Small intestine (tissue), 7 donors: ENCODE results near the gene TK2. TPM values are rescaled to one million over a fixed set of nuclear protein-coding genes. Genes with fewer than 3 reads are reported as not detected.
A peak's percentile ranks its signal among the peaks of the same experiment; 100 is the strongest.
"Not testable (repeated sequence)": the region's sequence is repeated elsewhere in the genome, so short reads cannot be mapped to it uniquely, and the experiment has no call there.

ENCODE experiments used
- DNase-seq, 2 donors: peaks; one replicate each; pipeline versions ENCODE4 v3.0.0 to v3.0.0-alpha.2; 2013
- FAIRE-seq: peaks from 2 replicates; lab custom pipeline; 2012; peaks lifted over from hg19 to GRCh38; lab: Jason Lieb, UNC
- H3K27ac ChIP-seq, 3 donors: one replicate each; pipeline ENCODE4 v1.5.1; 2013; ENCODE audit warnings: low read length in 2 of 3, mild to moderate bottlenecking in 2 of 3, control low read depth in 1 of 3, inconsistent platforms in 1 of 3, low read depth in 1 of 3, moderate library complexity in 1 of 3
- H3K27me3 ChIP-seq, 3 donors: one replicate each; pipeline ENCODE4 v1.6.1; 2013; ENCODE audit warnings: low read length in 3 of 3, inconsistent platforms in 1 of 3; ENCODE audit not compliant: control insufficient read depth in 3 of 3, insufficient read depth in 3 of 3
- H3K36me3 ChIP-seq, 3 donors: one replicate each; pipeline ENCODE4 v1.6.1; 2013; ENCODE audit warnings: low read length in 3 of 3, inconsistent platforms in 1 of 3, low read depth in 1 of 3, mild to moderate bottlenecking in 1 of 3, moderate library complexity in 1 of 3; ENCODE audit not compliant: control insufficient read depth in 3 of 3, insufficient read depth in 2 of 3
- H3K4me1 ChIP-seq, 3 donors: one replicate each; pipeline ENCODE4 v1.6.1; 2013; ENCODE audit warnings: low read length in 2 of 3, inconsistent platforms in 1 of 3, low read depth in 1 of 3, mild to moderate bottlenecking in 1 of 3, moderate library complexity in 1 of 3; ENCODE audit not compliant: control insufficient read depth in 3 of 3, insufficient read depth in 2 of 3
- H3K4me3 ChIP-seq, 3 donors: one replicate each; pipeline ENCODE4 v1.5.1; 2013; ENCODE audit warnings: low read length in 3 of 3, control low read depth in 1 of 3, inconsistent platforms in 1 of 3, low read depth in 1 of 3, mild to moderate bottlenecking in 1 of 3, moderate library complexity in 1 of 3
- H3K9me3 ChIP-seq, 2 donors: one replicate each; pipeline ENCODE4 v1.6.1; 2013; ENCODE audit warnings: low read depth in 1 of 2, low read length in 1 of 2; ENCODE audit not compliant: control insufficient read depth in 2 of 2, insufficient read depth in 1 of 2
- WGBS, 3 donors: extraction: QIAGEN DNeasy Blood & Tissue Kit; methylation state at CpG; one replicate each; pipeline ENCODE4 v1.1.7; 2013; 5-methylcytosine and 5-hydroxymethylcytosine counted together
- polyA plus RNA-seq, 4 donors: library from polyadenylated mRNA; stranded (reverse) in 3 of 4; unstranded in 1 of 4; fragments of 200-250 nt in 3 of 4; fragments of 120-200 nt in 1 of 4; gene quantifications; one replicate each; pipeline versions ENCODE4 v1.2.1 to v1.2.3, GENCODE V29; 2013
- donor health status: healthy with polysubstance abuse.
- donor health status: control.
- donor health status: control.
- donor health status: Bipolar disorder and iron deficiency.
- donor health status: healthy.

The TK2 gene
- polyA plus RNA-seq, 4 donors = 9.2 to 21.3 (median 12.6) TPM

DNA sequence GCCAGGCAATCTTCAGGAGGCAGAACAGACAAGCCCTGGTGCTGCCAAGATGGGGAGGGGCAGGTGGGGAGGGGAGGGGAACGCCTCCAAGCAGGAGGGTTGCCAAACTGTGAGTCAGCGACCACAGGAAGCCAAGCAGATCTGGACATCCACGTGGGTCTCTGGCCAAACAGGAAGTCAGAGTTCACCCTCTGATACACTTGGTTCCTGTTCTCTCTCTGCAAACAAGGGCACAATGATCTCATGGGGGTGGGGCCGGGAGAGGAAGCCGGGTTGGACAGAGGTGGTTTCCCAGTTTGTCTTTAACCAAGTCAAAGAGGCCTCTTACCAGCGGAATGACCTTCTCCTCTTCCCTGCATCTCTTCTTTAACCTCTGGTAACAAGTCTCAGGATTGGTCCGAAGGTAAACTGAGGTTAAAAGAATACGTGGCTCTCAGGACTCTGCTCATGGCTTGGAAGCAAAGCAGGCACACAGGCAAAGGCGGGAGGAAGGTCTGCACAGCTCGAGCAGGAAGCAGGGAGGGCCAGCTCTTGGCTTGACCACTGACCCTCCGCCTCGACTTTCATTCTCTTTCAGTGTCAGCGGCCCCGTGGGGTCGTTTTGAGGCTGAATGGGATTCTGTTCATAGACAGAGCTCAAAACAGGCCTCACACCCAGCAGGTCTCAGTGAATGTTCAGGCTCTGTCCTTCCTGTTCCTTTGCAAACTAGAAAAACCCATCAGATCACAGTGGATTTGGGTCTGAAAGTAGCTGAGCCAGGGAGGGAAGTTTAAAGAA is 32.9 kb downstream of the TK2 start:
- Histone ChIP-seq H3K36me3 (peaks cover 0 to 49% (median 0%) of the 10 kb centered on the region in 3 donors), H3K4me1 (peaks cover 0 to 22% (median 19%) of the 10 kb centered on the region in 3 donors), H3K9me3 (no peaks in the 10 kb centered on the region), H3K4me3 (no peak overlapping the region), H3K27me3 (no peaks in the 10 kb centered on the region), H3K27ac (peak overlapping the region; percentile 91 to 98 (median 96))
- no peak for FAIRE-seq
- peak; percentile 96 to 100 for DNase-seq
- WGBS, 3 donors = 13 to 14% (median 13%) methylated on average over 15 of the region's 15 CpGs

DNA sequence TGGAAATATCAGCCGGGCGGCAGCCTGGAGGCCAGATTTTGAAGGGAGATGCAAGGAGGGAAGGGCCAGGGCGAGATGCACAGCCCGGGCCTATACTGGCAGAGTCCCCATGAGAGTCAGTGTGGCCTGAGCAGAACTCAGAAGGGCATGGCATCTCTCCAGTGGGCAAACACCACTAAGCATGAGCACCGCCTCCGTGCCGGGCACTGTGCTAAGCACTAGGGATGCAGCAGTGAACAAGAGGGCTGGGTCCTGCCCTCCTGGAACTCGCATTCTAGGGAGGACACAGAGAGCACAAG is 33.5 kb downstream of the TK2 start:
- 18 to 29% (median 19%) methylated on average over 8 of the region's 8 CpGs for WGBS, 3 donors
- Histone ChIP-seq H3K36me3 (peaks cover 0 to 50% (median 0%) of the 10 kb centered on the region in 3 donors), H3K9me3 (no peaks in the 10 kb centered on the region), H3K4me1 (peaks cover 0 to 21% (median 18%) of the 10 kb centered on the region in 3 donors), H3K27me3 (no peaks in the 10 kb centered on the region), H3K4me3 (no peak overlapping the region), H3K27ac (peak overlapping the region; percentile 49 to 96 (median 91))
- no peak for FAIRE-seq
- no peak for DNase-seq

DNA sequence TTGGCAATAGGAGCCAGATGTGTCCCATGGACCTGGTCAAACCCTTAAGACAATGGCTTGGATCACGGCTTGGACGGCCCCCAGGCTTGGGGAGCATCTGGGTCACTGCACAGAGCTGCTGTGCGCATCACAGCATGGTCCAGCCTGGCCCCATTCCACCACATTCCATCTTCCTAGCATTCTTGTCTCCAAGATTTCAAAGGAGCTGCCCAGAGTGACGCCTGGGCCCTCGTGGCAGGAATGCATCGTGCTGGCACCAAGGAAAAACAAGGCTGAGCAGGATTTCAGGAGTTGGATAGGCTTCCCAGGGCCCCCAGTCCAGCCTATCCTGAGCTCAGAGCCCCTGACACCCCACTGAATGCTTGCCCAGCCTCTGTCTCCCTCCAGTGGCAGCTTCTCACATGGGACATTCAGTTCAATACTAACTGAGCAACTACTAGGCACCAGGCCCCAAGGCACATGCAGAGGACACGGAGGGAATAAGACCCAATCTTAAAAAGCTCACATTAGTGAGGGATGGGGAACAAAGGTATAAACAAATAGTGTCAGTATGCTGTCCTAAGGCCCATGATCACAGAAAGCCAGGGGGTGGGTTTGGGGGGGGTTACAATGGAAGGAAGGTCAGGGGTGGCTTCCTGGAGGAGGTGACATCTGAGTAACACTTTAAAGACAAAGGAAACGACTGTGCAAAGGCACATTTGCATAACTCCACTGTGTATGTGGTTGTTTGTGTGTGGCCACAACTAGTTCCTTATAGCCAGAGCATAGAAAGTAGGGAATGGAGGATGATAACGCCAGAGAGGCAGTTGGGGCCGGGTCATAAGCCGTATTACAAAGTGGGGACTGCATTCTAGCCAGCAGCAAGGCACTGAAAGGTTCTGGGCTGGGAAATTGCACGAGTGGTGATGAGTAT is 34.1 kb downstream of the TK2 start:
- Histone ChIP-seq H3K9me3 (no peaks in the 10 kb centered on the region), H3K36me3 (peaks cover 0 to 51% (median 0%) of the 10 kb centered on the region in 3 donors), H3K27ac (peak overlapping the region; percentile 49 to 96 (median 91)), H3K27me3 (no peaks in the 10 kb centered on the region), H3K4me1 (peaks cover 0 to 21% (median 15%) of the 10 kb centered on the region in 3 donors), H3K4me3 (no peak overlapping the region)
- 61 to 81% (median 68%) methylated on average over 12 of the region's 12 CpGs for WGBS, 3 donors
- DNase-seq = peak; percentile 17 to 27
- no peak for FAIRE-seq

DNA sequence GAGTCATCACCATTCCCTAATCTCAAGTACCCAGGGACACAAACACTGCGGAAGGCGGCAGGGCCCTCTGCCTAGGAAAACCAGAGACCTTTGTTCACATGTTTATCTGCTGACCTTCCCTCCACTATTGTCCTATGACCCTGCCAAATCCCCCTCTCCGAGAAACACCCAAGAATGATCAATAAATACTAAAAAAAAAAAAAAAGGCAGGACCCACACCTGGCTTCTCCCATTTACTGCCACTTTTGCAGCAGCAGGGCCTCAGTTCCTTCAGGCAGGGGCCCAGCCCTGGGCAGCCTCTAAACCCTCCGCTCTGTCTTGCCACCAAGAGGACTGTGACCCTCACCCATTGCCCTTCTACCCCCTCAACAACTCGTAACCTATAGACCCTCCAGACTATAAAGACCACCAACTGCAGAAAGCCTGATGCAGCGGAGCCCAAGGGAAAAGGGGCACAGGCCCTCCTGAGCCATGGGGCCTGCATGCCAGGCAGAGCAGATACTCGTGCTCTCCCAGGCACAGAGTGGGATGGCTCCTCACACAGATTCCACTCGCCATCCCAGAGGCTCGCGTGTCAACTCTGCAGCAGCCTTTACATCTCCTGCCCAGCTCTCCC is 34.8 kb downstream of the TK2 start:
- not testable (repeated sequence) for H3K9me3 ChIP-seq, DNase-seq, FAIRE-seq, H3K27me3 ChIP-seq, H3K4me3 ChIP-seq
- H3K27ac ChIP-seq = peak overlapping the region in 1 of 3 donors; percentile 96
- WGBS, 3 donors = 93 to 97% (median 96%) methylated on average over 9 to 10 of the region's 10 CpGs
- H3K4me1 ChIP-seq = peaks cover 0 to 21% (median 15%) of the 10 kb centered on the region in 3 donors
- H3K36me3 ChIP-seq = peaks cover 0 to 52% (median 0%) of the 10 kb centered on the region in 3 donors

- H3K4me3 ChIP-seq, FAIRE-seq, H3K27me3 ChIP-seq, H3K27ac ChIP-seq, DNase-seq, H3K9me3 ChIP-seq: not testable (repeated sequence)
- H3K4me1 ChIP-seq = peaks cover 0 to 21% (median 15%) of the 10 kb centered on the region in 3 donors
- peaks cover 0 to 49% (median 2%) of the 10 kb centered on the region in 3 donors for H3K36me3 ChIP-seq
- 96 to 97% (median 96%) methylated on average over 9 to 12 of the region's 17 CpGs for WGBS, 3 donors
These were observed 35.5 kb downstream of the TK2 start for GRCh38 chr16:66514391-66514790.

DNA sequence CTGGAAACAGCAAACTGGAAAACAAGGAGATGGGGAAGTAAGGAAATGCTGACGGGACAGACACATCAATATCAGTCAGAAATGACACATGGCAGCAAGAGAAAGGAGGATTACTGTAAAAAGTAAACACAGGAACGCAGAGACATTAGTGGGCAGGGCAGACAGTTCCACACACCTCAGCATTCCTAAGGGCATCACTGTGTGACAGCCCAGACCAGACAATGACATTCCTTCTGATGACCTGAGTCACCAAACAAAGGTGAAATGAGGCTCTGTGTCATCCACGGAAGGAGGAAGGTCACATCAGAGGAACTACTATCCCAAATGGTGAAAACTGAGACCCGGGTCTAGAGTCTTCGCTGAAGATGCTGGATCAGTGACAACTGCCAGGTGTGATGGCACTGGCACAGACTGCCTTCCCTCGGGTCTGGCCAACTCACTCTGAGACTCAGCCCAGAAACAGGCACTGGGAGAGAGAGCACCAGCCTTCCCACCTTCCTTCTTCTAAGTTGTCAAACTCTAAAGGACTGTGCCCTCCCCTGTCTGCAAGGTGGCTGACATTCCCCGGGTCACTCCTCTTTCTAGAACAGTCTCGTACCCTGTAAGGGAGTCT is 36.7 kb downstream of the TK2 start:
- H3K9me3 ChIP-seq = no peaks in the 10 kb centered on the region
- H3K36me3 ChIP-seq = peaks cover 0 to 56% (median 3%) of the 10 kb centered on the region in 3 donors
- H3K4me3 ChIP-seq = no peak overlapping the region
- 82 to 87% (median 85%) methylated on average over 8 of the region's 8 CpGs for WGBS, 3 donors
- no peaks in the 10 kb centered on the region for H3K27me3 ChIP-seq
- no peak for FAIRE-seq
- peaks cover 0 to 21% (median 18%) of the 10 kb centered on the region in 3 donors for H3K4me1 ChIP-seq
- peak overlapping the region in 1 of 3 donors; percentile 48 for H3K27ac ChIP-seq
- no peak for DNase-seq

- WGBS, 3 donors = 85 to 94% (median 93%) methylated on average over 15 of the region's 15 CpGs
- H3K4me1 ChIP-seq = peaks cover 0 to 16% (median 16%) of the 10 kb centered on the region in 3 donors
- H3K4me3 ChIP-seq = no peak overlapping the region
- no peaks in the 10 kb centered on the region for H3K27me3 ChIP-seq
- DNase-seq (no peak), FAIRE-seq (no peak)
- H3K9me3 ChIP-seq = no peaks in the 10 kb centered on the region
- peaks cover 0 to 60% (median 3%) of the 10 kb centered on the region in 3 donors for H3K36me3 ChIP-seq
- no peak overlapping the region for H3K27ac ChIP-seq
These were observed 37.4 kb downstream of the TK2 start for GRCh38 chr16:66512272-66513110.
